GM12878 (cell line): ENCODE data around the gene SYNRG. TPM values are rescaled to one million over a fixed set of nuclear protein-coding genes. Genes with fewer than 3 reads are reported as not detected.

ENCODE experiments used
- ATAC-seq: fragments of 200-7000 bp; cut with Tn5 transposase; 3 replicates; pipeline ENCODE4 v1.9.1; 2020; ENCODE audit warnings: mild to moderate bottlenecking, moderate library complexity
- BruUV-seq: library from RNA; stranded (reverse); fragments of 400-500 nt; replicated peaks from 2 replicates; lab custom pipeline; 2021; lab: Mats Ljungman, UMichigan
- CTCF ChIA-PET: fragments of 300-600 bp; sonication (Branson Sonifier 250); formaldehyde crosslinking; extraction: SDS; loops from one replicate; lab custom pipeline; 2021; ENCODE audit warnings: inconsistent platforms; lab: Yijun Ruan, JAX
- POLR2A ChIA-PET: fragments of 350-600 bp; formaldehyde crosslinking; extraction: SDS; loops from one replicate; lab custom pipeline; 2021; ENCODE audit warnings: inconsistent platforms; lab: Charles Lee
- RAD21 ChIA-PET: fragments of 300-600 bp; sonication (Branson Sonifier 250); formaldehyde crosslinking; loops from one replicate; lab custom pipeline; 2023; ENCODE audit warnings: antibody characterized with exemption; ENCODE audit not compliant: unreplicated experiment; lab: Charles Lee
- SMC1A ChIA-PET: fragments of 300-600 bp; sonication (Branson Sonifier 250); formaldehyde crosslinking; loops from one replicate; lab custom pipeline; 2023; ENCODE audit not compliant: unreplicated experiment, uncharacterized antibody; lab: Charles Lee
- DNase-seq: peaks from one replicate; pipeline ENCODE4 v3.0.0-alpha.2; 2011; ENCODE audit warnings: low read depth, low spot score
- FAIRE-seq: peaks from 3 replicates; lab custom pipeline; 2011; peaks lifted over from hg19 to GRCh38; lab: Jason Lieb, UNC
- H2AFZ ChIP-seq: 2 replicates; pipeline ENCODE4 v1.6.0; 2011; ENCODE audit warnings: low read depth, low read length, control low read depth; ENCODE audit not compliant: control insufficient read depth
- H3K27ac ChIP-seq: 2 replicates; pipeline ENCODE4 v1.5.1; 2011; ENCODE audit warnings: control low read depth; ENCODE audit not compliant: control insufficient read depth, insufficient read depth
- H3K27me3 ChIP-seq, 2 experiments: replicated peaks in 1 of 2; 2 replicates each; pipeline versions ENCODE4 v1.6.0 to v1.6.1; 2011; ENCODE audit warnings: low read length in 1 of 2; ENCODE audit not compliant: control insufficient read depth in 2 of 2, insufficient read depth in 2 of 2
- H3K36me3 ChIP-seq, 2 experiments: 2 replicates each; pipeline ENCODE4 v1.5.1; 2011; ENCODE audit warnings: low read length in 1 of 2; ENCODE audit not compliant: control insufficient read depth in 2 of 2, insufficient read depth in 2 of 2
- H3K4me1 ChIP-seq: 2 replicates; pipeline ENCODE4 v1.6.1; 2011; ENCODE audit warnings: mild to moderate bottlenecking, low read length, moderate library complexity, mixed read lengths; ENCODE audit not compliant: control insufficient read depth, insufficient read depth
- H3K4me2 ChIP-seq: 2 replicates; pipeline ENCODE4 v1.6.0; 2011; ENCODE audit warnings: control low read depth; ENCODE audit not compliant: control insufficient read depth, insufficient read depth
- H3K4me3 ChIP-seq: fragments of 200-600 bp; sonication (generic); 2 replicates; pipeline ENCODE4 v1.5.1; 2016
- H3K79me2 ChIP-seq: 2 replicates; pipeline ENCODE4 v1.6.0; 2011; ENCODE audit warnings: low read length; ENCODE audit not compliant: control insufficient read depth, insufficient read depth
- H3K9ac ChIP-seq: 2 replicates; pipeline ENCODE4 v1.8.0; 2011; ENCODE audit warnings: low read length, control low read depth, mixed read lengths; ENCODE audit not compliant: control insufficient read depth, insufficient read depth
- H3K9me3 ChIP-seq: replicated peaks from 3 replicates; pipeline ENCODE4 v1.5.1; 2011; ENCODE audit warnings: mild to moderate bottlenecking, low read length; ENCODE audit not compliant: control insufficient read depth, insufficient read depth
- H4K20me1 ChIP-seq: 2 replicates; pipeline ENCODE4 v1.6.0; 2011; ENCODE audit not compliant: control insufficient read depth, insufficient read depth
- CBX3 ChIP-seq: fragments of 200-600 bp; sonication (generic); IDR thresholded peaks from 2 replicates; pipeline ENCODE4 v1.6.1; 2016; ENCODE audit warnings: low read depth, borderline replicate concordance
- EED ChIP-seq: sonication (generic); IDR thresholded peaks from 2 replicates; pipeline ENCODE4 v1.6.1; 2016; ENCODE audit warnings: antibody characterized with exemption, low read depth
- ETV6 ChIP-seq, 2 experiments: fragments of 450-650 bp in 1 of 2; IDR thresholded peaks in 1 of 2; conservative IDR thresholded peaks in 1 of 2; 2 replicates each; pipeline ENCODE4 v1.6.1; 2014; ENCODE audit warnings: antibody characterized with exemption in 1 of 2, borderline replicate concordance in 1 of 2, low read depth in 1 of 2, mild to moderate bottlenecking in 1 of 2, moderate library complexity in 1 of 2
- JUNB ChIP-seq: IDR thresholded peaks from 2 replicates; pipeline ENCODE4 v1.6.1; 2016; ENCODE audit warnings: antibody characterized with exemption, mild to moderate bottlenecking
- MAX ChIP-seq: IDR thresholded peaks from 2 replicates; pipeline ENCODE4 v1.6.1; 2012; ENCODE audit warnings: low read depth, low read length, improper control_type of control experiment
- NR2C1 ChIP-seq: fragments of 450-650 bp; IDR thresholded peaks from 2 replicates; pipeline ENCODE4 v1.6.1; 2017; ENCODE audit warnings: antibody characterized with exemption, mild to moderate bottlenecking, moderate library complexity
- PAX8 ChIP-seq: fragments of 450-650 bp; IDR thresholded peaks from 2 replicates; pipeline ENCODE4 v1.6.1; 2017; ENCODE audit warnings: mild to moderate bottlenecking, moderate library complexity
- STAT3 ChIP-seq: IDR thresholded peaks from 2 replicates; pipeline ENCODE4 v1.6.1; 2011; ENCODE audit warnings: low read depth, low read length, improper control_type of control experiment
- ZBTB4 ChIP-seq: fragments of 450-650 bp; formaldehyde crosslinking; IDR thresholded peaks from 2 replicates; pipeline ENCODE4 v1.4.0; 2022; ENCODE audit warnings: mild to moderate bottlenecking, moderate library complexity
- ZNF207 ChIP-seq: fragments of 450-650 bp; IDR thresholded peaks from 2 replicates; pipeline ENCODE4 v1.6.1; 2014; ENCODE audit warnings: antibody characterized with exemption, mild to moderate bottlenecking, borderline replicate concordance
- ZNF24 ChIP-seq: fragments of 450-650 bp; IDR thresholded peaks from 2 replicates; pipeline ENCODE4 v1.6.1; 2017; ENCODE audit warnings: antibody characterized with exemption, mild to moderate bottlenecking
- ZNF384 ChIP-seq: IDR thresholded peaks from 2 replicates; pipeline ENCODE4 v1.6.1; 2012; ENCODE audit warnings: low read depth, mild to moderate bottlenecking, low read length, improper control_type of control experiment, borderline replicate concordance
- WGBS: methylation state at CpG from one replicate; pipeline ENCODE4 v1.1.6; 2016; ENCODE audit warnings: low lambda C conversion rate; ENCODE audit not compliant: insufficient replicate concordance, insufficient coverage; ENCODE audit errors: missing lambda C conversion rate; 5-methylcytosine and 5-hydroxymethylcytosine counted together
- in situ Hi-C: fragments of 300-500 bp; cut with MboI; formaldehyde crosslinking; loops from 9 replicates; pipeline ENCODE4 v1.14.3; 2018; ENCODE audit warnings: mixed read lengths
- intact Hi-C: fragments of 100-400 bp; cut with micrococcal nuclease; formaldehyde crosslinking; loops from one replicate; pipeline ENCODE4 v1.14.2; 2022; ENCODE audit not compliant: unreplicated experiment
- polyA plus RNA-seq, 11 experiments: library from polyadenylated mRNA; depleted of rRNA in 4 of 11; unstranded in 6 of 11; stranded (reverse) in 5 of 11; fragments of >200 nt; fragmentation: Nextera tagmentation in 4 of 11; fragmentation: Illumina TruSeq in 1 of 11; extraction: Ambion mirVana in 4 of 11; extraction: Trizol in 1 of 11; gene quantifications; 1 replicate in 1 of 11; 2 replicates in 10 of 11; pipeline versions ENCODE4 v1.2.1 to v1.2.3, GENCODE V29; 2011 to 2016; ENCODE audit warnings: inconsistent platforms in 2 of 11, missing spikeins in 2 of 11, low read depth in 1 of 11
- total RNA-seq, 4 experiments: library from RNA; depleted of rRNA in 3 of 4; stranded (reverse); fragments of >200 nt in 3 of 4; fragmentation: Illumina TruSeq in 1 of 4; extraction: Trizol in 1 of 4; gene quantifications; 2 replicates each; pipeline versions ENCODE4 v1.2.1 to v1.2.3, GENCODE V29; 2013 to 2021
- TF ChIP-seq, protein P1 (sequence below): IDR thresholded peaks from 2 replicates; pipeline ENCODE4 v1.6.1; 2012; ENCODE audit warnings: mild to moderate bottlenecking, low read depth, low read length
- TF ChIP-seq, protein P2 (sequence below): fragments of 450-650 bp; conservative IDR thresholded peaks from 2 replicates; pipeline ENCODE4 v1.6.1; 2017; ENCODE audit warnings: mild to moderate bottlenecking, moderate library complexity

SYNRG gene
- total and polyA plus RNA-seq, 10 of the 15 experiments (the other 5 are each of a cell fraction or from before 2014, with no cell fraction given): 5.2 to 40.4 (median 26.7) TPM

DNA sequence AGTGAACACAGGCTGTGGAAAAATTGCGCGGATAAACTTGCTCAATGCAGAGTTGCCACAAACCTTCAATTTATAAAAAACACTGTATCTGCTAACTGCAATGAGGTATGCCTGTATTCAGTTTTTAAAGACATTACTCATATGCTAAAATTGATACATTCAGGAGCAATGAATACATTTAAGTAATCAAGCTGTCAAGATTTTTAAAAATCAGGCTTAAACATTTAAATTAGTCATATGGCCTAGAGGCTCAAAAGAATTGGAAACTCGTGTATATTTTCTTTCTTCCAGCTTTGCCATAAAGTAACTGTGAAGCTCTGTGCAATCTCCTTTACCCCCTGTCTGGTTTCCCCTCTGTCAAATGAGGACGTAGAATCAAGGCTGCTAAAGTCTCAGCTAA lies 4.1 kb downstream of the SYNRG start (continued):
- no peak for TF ChIP-seq ZNF24
- TF ChIP-seq CBX3: no peak
- TF ChIP-seq STAT3: no peak
- TF ChIP-seq MAX: no peak
- no peak for TF ChIP-seq ZBTB4 (CRISPR knock-in tag)
- no peak for TF ChIP-seq EED
- no peak for TF ChIP-seq ETV6 (conservative IDR thresholded peaks at IDR 0.05 in 1 of 2, IDR thresholded peaks at IDR 0.05 in 1 of 2; ENCODE audit: borderline replicate concordance in 1 of 2, low read depth in 1 of 2)

DNA sequence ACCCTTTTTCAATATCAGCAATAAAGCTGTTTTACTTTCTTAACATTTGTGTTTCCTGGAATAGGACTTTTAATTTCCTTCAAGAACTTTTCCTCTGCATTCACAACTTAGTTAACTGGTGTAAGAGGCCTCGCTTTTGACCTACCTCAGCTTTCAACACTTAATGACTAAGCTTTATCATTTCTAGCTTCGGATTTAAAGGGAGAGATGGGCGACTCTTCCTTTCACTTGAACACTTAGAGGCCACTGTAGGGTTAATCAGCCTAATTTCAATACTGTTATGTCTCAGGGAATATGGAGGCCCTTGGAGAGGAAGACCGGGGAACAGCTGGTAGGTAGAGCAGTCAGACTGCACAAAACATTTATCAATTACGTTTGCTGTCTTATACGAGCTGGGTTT lies 4.7 kb downstream of the SYNRG start:
- Histone ChIP-seq H3K9ac (no peak overlapping the region), H3K9me3 (peaks cover 5% of the 10 kb centered on the region; the same call in 2 of the 3 replicates), H3K36me3 (no peaks in the 10 kb centered on the region; a peak in 1 of 4 replicates), H3K4me1 (peaks cover 8% of the 10 kb centered on the region; the same call in 1 of the 2 replicates), H3K27ac (no peak overlapping the region), H4K20me1 (no peaks in the 10 kb centered on the region; the same call in 1 of the 2 replicates), H2AFZ (no peak overlapping the region), H3K27me3 (no peaks in the 10 kb centered on the region), H3K4me3 (no peak overlapping the region), H3K79me2 (peaks cover 56% of the 10 kb centered on the region), H3K4me2 (0 out of 2 replicates have a peak overlapping the region, but pooled peaks have one; percentile 10)
- RAD21 ChIA-PET: no interaction called here
- FAIRE-seq (no peak), DNase-seq (no peak), ATAC-seq (no peak)
- CTCF ChIA-PET: interaction anchor here (1.0 to 2.3 kb wide), 8 partner anchors 9 to 1002 kb away, joined by 3 to 10 read pairs (median 3); no protein-coding TSS in a partner anchor
- intact Hi-C loops: no loop called here
- POLR2A ChIA-PET: interaction anchor here (0.6 kb wide), 1 partner anchor 115 kb away, joined by 3 read pairs; no protein-coding TSS in a partner anchor
- WGBS: 86% methylated on average over 6 of the region's 6 CpGs
- SMC1A ChIA-PET: interaction anchor here (0.6 to 3.4 kb wide), 6 partner anchors 10 to 190 kb away, joined by 3 to 12 read pairs (median 3); no protein-coding TSS in a partner anchor
- no TSS peak for BruUV-seq
- in situ Hi-C loops: loop anchor here (25.0 kb wide), 1 partner anchor 1833 kb away; no protein-coding TSS in a partner anchor
- TF ChIP-seq PAX8 (no peak), ZNF207 (no peak), JUNB (no peak), NR2C1 (no peak), ZNF384 (no peak)
- TF ChIP-seq, protein P1, sequence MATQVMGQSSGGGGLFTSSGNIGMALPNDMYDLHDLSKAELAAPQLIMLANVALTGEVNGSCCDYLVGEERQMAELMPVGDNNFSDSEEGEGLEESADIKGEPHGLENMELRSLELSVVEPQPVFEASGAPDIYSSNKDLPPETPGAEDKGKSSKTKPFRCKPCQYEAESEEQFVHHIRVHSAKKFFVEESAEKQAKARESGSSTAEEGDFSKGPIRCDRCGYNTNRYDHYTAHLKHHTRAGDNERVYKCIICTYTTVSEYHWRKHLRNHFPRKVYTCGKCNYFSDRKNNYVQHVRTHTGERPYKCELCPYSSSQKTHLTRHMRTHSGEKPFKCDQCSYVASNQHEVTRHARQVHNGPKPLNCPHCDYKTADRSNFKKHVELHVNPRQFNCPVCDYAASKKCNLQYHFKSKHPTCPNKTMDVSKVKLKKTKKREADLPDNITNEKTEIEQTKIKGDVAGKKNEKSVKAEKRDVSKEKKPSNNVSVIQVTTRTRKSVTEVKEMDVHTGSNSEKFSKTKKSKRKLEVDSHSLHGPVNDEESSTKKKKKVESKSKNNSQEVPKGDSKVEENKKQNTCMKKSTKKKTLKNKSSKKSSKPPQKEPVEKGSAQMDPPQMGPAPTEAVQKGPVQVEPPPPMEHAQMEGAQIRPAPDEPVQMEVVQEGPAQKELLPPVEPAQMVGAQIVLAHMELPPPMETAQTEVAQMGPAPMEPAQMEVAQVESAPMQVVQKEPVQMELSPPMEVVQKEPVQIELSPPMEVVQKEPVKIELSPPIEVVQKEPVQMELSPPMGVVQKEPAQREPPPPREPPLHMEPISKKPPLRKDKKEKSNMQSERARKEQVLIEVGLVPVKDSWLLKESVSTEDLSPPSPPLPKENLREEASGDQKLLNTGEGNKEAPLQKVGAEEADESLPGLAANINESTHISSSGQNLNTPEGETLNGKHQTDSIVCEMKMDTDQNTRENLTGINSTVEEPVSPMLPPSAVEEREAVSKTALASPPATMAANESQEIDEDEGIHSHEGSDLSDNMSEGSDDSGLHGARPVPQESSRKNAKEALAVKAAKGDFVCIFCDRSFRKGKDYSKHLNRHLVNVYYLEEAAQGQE: no peak
- TF ChIP-seq, protein P2, sequence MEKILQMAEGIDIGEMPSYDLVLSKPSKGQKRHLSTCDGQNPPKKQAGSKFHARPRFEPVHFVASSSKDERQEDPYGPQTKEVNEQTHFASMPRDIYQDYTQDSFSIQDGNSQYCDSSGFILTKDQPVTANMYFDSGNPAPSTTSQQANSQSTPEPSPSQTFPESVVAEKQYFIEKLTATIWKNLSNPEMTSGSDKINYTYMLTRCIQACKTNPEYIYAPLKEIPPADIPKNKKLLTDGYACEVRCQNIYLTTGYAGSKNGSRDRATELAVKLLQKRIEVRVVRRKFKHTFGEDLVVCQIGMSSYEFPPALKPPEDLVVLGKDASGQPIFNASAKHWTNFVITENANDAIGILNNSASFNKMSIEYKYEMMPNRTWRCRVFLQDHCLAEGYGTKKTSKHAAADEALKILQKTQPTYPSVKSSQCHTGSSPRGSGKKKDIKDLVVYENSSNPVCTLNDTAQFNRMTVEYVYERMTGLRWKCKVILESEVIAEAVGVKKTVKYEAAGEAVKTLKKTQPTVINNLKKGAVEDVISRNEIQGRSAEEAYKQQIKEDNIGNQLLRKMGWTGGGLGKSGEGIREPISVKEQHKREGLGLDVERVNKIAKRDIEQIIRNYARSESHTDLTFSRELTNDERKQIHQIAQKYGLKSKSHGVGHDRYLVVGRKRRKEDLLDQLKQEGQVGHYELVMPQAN: no peak
